GM21528 (cell line): ENCODE measurements around the gene PFDN1.
A peak's percentile ranks its signal among the peaks of the same experiment; 100 is the strongest.

ENCODE experiments used
- ATAC-seq: cut with Tn5 transposase; IDR thresholded peaks from one replicate; pipeline ENCODE4 v1.9.1; 2021; ENCODE audit warnings: mild to moderate bottlenecking, moderate library complexity; ENCODE audit not compliant: unreplicated experiment, low FRiP score

PFDN1 gene

GRCh38 chr5:140262221-140262620, 40.7 kb downstream of the PFDN1 start:
- no peak for ATAC-seq

- ATAC-seq: no peak
These were observed 41.3 kb downstream of the PFDN1 start for GRCh38 chr5:140261403-140262171.

DNA sequence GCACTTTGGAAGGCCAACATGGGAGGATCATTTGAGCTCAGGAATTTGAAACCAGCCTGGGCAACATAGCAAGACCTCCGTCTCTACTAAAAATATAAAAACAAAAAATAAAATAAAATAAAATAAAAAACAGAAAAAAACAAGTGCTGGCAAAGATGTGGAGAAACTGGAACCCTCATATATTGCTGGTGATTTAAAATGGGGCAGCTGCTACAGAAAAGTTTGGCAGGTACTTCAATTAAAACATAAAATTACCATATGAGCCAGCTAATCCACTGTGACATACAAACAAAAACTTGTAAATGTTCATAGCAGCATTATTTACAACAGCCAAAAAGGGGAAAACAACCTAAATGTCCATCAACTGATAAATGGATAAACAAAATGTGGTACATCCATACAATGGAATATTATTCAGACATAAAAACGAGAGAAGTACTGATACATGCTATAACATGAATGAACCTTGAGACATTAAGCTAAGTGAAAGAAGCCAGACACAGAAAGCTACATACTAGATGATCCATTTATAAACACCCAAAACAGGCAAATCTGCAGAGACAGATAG, 42.7 kb downstream of the PFDN1 start:
- ATAC-seq: no peak

- no peak for ATAC-seq
These were observed 43.4 kb downstream of the PFDN1 start for GRCh38 chr5:140259500-140259899.

DNA sequence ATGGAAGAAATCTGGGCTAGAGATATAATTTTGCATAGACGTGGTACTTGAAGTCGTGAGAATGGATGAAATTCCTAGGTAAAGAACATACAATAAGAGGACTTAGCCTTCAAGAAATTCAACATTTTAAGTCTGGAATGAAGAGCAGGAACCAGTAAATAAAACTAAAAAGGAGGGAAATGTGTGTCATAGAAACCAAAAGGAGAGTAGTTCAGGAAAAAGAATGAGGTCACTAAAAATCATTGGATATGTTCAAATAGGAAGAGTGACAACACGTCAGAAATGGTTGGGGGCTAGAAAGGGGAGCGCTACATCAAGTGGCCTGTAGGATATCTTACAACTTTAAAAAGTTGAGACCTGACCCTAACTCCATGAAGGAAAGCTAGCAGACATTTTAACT, 44.0 kb downstream of the PFDN1 start:
- no peak for ATAC-seq

DNA sequence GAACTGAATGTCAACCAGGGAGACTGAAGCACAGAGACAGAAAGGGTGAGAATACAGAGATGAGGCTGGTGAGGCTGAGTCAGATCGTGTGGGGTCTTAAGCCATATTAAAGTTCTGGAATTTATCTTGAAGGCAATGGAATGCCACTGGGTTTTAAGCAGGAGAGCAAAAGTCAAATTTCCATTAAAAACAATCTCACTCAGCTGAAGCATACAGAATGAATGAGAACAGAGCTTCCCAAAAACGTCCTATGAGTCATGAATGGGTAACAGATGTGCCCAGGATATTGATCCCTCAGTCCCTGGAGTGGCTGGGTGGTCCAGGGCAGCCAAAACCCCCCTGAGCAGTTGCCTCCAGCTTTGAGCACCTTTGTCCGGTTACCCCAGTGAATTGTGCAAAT, 44.9 kb downstream of the PFDN1 start:
- no peak for ATAC-seq

- no peak for ATAC-seq
These were observed 46.2 kb downstream of the PFDN1 start for GRCh38 chr5:140256726-140257125.

- no peak for ATAC-seq
These were observed 47.3 kb downstream of the PFDN1 start for GRCh38 chr5:140255460-140256157.

- no peak for ATAC-seq
These were observed 48.9 kb downstream of the PFDN1 start for GRCh38 chr5:140253985-140254384.

- ATAC-seq: no peak
These were observed 50.3 kb downstream of the PFDN1 start for GRCh38 chr5:140252470-140253126.

- ATAC-seq: peak; percentile 71
These were observed 51.4 kb downstream of the PFDN1 start for GRCh38 chr5:140251527-140251973.

- no peak for ATAC-seq
These were observed 52.5 kb downstream of the PFDN1 start for GRCh38 chr5:140250386-140250785.

DNA sequence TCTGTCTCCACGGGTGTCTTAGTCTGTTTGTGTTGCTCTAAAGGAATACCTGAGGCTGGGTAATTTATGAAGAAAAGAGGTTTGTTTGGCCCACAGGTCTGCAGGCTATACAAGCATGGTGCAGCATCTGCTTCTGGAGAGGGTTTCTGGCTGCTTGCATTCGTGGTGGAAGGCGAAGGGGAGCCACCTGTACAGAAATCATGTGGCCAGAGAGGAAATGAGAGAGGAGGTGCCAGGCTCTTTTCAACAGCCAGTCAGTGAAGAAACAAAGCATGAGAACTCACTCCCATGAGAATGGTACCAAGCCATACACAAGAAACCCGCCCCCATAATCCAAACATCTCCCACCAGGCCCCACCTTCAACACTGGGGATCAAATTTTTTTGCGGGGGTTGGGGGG, 53.4 kb downstream of the PFDN1 start:
- ATAC-seq: no peak

DNA sequence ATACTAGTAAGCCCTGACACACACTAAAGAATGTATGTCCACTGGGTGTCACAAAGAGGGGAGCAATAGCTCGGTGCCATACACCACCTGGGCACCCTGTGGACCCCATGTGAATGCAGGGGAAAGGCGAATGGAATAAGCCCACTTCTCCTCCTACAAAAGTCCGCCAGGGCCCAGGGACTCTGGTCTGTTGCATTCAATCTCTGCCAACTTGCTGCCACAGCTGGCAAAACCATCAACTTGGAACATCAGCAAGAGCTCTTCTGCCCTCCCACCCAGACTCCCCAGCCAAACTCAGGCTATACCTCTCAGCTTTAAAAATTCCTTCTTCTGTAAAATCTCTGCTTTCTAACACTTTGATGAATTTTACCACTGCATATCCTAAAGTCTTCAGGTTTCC, 54.5 kb downstream of the PFDN1 start:
- ATAC-seq: no peak

- no peak for ATAC-seq
These were observed 56.4 kb downstream of the PFDN1 start for GRCh38 chr5:140246378-140247122.

GRCh38 chr5:140245926-140246325, 57.0 kb downstream of the PFDN1 start:
- no peak for ATAC-seq

- no peak for ATAC-seq
These were observed 57.6 kb downstream of the PFDN1 start for GRCh38 chr5:140245341-140245740.

GRCh38 chr5:140244525-140245025, 58.3 kb downstream of the PFDN1 start:
- ATAC-seq: no peak

DNA sequence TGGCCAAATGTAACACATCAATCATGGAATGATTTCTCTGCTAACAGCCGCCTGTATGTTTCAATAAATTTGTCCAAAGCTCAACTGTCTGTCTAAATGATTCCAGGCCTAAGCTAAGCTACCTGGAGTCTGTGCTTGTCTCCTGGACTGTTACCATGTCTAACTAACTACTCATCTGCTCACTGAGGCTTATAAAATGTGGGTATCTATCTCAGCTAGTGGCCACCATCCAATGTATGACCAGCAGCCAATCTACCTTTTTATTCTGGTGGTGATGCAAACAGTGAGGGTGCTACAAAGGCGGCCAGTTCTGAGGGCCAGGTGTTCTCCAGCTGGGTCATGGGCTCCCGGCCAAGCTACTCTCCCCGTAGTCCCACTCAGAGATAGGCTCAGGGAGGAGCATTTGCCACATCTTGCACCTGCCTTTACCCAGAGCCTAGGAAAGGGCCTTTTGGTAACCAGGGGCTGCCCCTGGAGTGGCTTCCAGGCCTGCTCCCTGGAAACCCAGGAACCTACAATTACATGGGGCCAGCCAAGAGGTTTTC, 59.1 kb downstream of the PFDN1 start:
- no peak for ATAC-seq
